HCT116 (cell line): ENCODE results near the gene NHSL2. TPM values are rescaled to one million over a fixed set of nuclear protein-coding genes. Genes with fewer than 3 reads are reported as not detected.
A peak's percentile ranks its signal among the peaks of the same experiment; 100 is the strongest.

ENCODE experiments used
- ATAC-seq: fragments of 200-7000 bp; cut with Tn5 transposase; 2 replicates; pipeline ENCODE4 v1.9.1; 2020; ENCODE audit warnings: mild to moderate bottlenecking, moderate library complexity
- BruUV-seq: library from RNA; stranded (reverse); fragments of 400-500 nt; replicated peaks from 2 replicates; lab custom pipeline; 2021; lab: Mats Ljungman, UMichigan
- CTCF ChIA-PET: fragments of 300-600 bp; sonication (Branson Sonifier 250); formaldehyde crosslinking; loops from one replicate; lab custom pipeline; 2021; ENCODE audit warnings: antibody characterized with exemption; lab: Charles Lee
- POLR2A ChIA-PET: fragments of 300-600, 350-600 bp; sonication (Branson Sonifier 250); formaldehyde crosslinking; loops from one replicate; lab custom pipeline; 2021; ENCODE audit warnings: antibody characterized with exemption; lab: Charles Lee
- RAD21 ChIA-PET, 2 experiments: fragments of 300-600 bp; sonication (Branson Sonifier 250); formaldehyde crosslinking; loops; one replicate each; lab custom pipeline; 2023; ENCODE audit warnings: low total read pairs in 2 of 2; ENCODE audit not compliant: uncharacterized antibody in 2 of 2, unreplicated experiment in 2 of 2, low non-redundant PET in 1 of 2; lab: Charles Lee
- DNase-seq: peaks from one replicate; pipeline ENCODE4 v3.0.0-alpha.2; 2010; ENCODE audit warnings: low read depth, low spot score
- H2AFZ ChIP-seq: fragments of 200-600 bp; shearing (Covaris generic), sonication (generic); 2 replicates; pipeline ENCODE4 v1.6.1; 2017; ENCODE audit warnings: low read depth, mixed run types, mixed read lengths, antibody characterized with exemption, low read length; ENCODE audit not compliant: poor library complexity, severe bottlenecking
- H3K27ac ChIP-seq: 2 replicates; pipeline ENCODE4 v1.5.1; 2012; ENCODE audit warnings: low read depth, low read length
- H3K27me3 ChIP-seq: fragments of 200-600 bp; sonication (generic); 2 replicates; pipeline ENCODE4 v1.6.1; 2016; ENCODE audit warnings: mixed run types, low read length, mixed read lengths; ENCODE audit not compliant: insufficient read depth
- H3K36me3 ChIP-seq, 2 experiments: fragments of 200-500 bp in 1 of 2; fragments of 200-600 bp in 1 of 2; sonication (Bioruptor generic) in 1 of 2; sonication (generic) in 1 of 2; 2 replicates each; pipeline versions ENCODE4 v1.5.1 to v1.6.1; 2014 to 2016; ENCODE audit warnings: low read length in 2 of 2, inconsistent platforms in 1 of 2, mixed read lengths in 1 of 2, mixed run types in 1 of 2; ENCODE audit not compliant: insufficient read depth in 2 of 2, control insufficient read depth in 1 of 2
- H3K4me1 ChIP-seq, 2 experiments: fragments of 200-600 bp in 1 of 2; sonication (generic) in 1 of 2; 2 replicates each; pipeline versions ENCODE4 v1.5.1 to v1.6.1; 2012 to 2017; ENCODE audit warnings: low read length in 2 of 2, inconsistent platforms in 1 of 2, mild to moderate bottlenecking in 1 of 2, mixed read lengths in 1 of 2, mixed run types in 1 of 2, moderate library complexity in 1 of 2; ENCODE audit not compliant: insufficient read depth in 2 of 2, control insufficient read depth in 1 of 2
- H3K4me2 ChIP-seq: fragments of 200-600 bp; sonication (generic); 2 replicates; pipeline ENCODE4 v1.6.1; 2017; ENCODE audit warnings: mixed run types, low read length, mixed read lengths
- H3K4me3 ChIP-seq, 2 experiments: fragments of 200-600 bp in 1 of 2; sonication (generic) in 1 of 2; replicated peaks in 1 of 2; 2 replicates each; pipeline ENCODE4 v1.5.1; 2011 to 2016; ENCODE audit warnings: low read length in 2 of 2, control low read depth in 1 of 2, low read depth in 1 of 2, mild to moderate bottlenecking in 1 of 2, mixed read lengths in 1 of 2, mixed run types in 1 of 2
- H3K79me2 ChIP-seq: fragments of 200-600 bp; sonication (generic); 2 replicates; pipeline ENCODE4 v1.6.1; 2017; ENCODE audit warnings: mild to moderate bottlenecking, mixed run types, low read length, moderate library complexity, mixed read lengths; ENCODE audit not compliant: insufficient read depth
- H3K9ac ChIP-seq: fragments of 200-600 bp; sonication (generic); 2 replicates; pipeline ENCODE4 v1.6.1; 2016; ENCODE audit warnings: low read length, mixed read lengths
- H3K9me2 ChIP-seq: fragments of 200-600 bp; sonication (generic), shearing (Covaris generic); 2 replicates; pipeline ENCODE4 v1.6.1; 2017; ENCODE audit warnings: mixed run types, mild to moderate bottlenecking, moderate library complexity; ENCODE audit not compliant: insufficient read depth
- H3K9me3 ChIP-seq, 2 experiments: fragments of 200-500 bp in 1 of 2; fragments of 200-600 bp in 1 of 2; sonication (Bioruptor generic) in 1 of 2; sonication (generic) in 1 of 2; 2 replicates each; pipeline ENCODE4 v1.6.1; 2014 to 2017; ENCODE audit warnings: low read length in 2 of 2, mixed read lengths in 2 of 2, inconsistent platforms in 1 of 2, low read depth in 1 of 2, mild to moderate bottlenecking in 1 of 2, mixed run types in 1 of 2, moderate library complexity in 1 of 2; ENCODE audit not compliant: control insufficient read depth in 1 of 2, insufficient read depth in 1 of 2
- H4K20me1 ChIP-seq: fragments of 200-600 bp; sonication (generic), shearing (Covaris generic); 2 replicates; pipeline ENCODE4 v1.6.1; 2017; ENCODE audit warnings: mixed run types, mild to moderate bottlenecking, moderate library complexity; ENCODE audit not compliant: insufficient read depth
- EGR1 ChIP-seq: IDR thresholded peaks from 2 replicates; pipeline ENCODE4 v1.6.1; 2012; ENCODE audit warnings: low read depth
- ELF1 ChIP-seq: IDR thresholded peaks from 2 replicates; pipeline ENCODE4 v1.6.1; 2012; ENCODE audit warnings: low read depth, borderline replicate concordance
- MAX ChIP-seq: IDR thresholded peaks from 2 replicates; pipeline ENCODE4 v1.6.1; 2012
- RAD21 ChIP-seq: IDR thresholded peaks from 2 replicates; pipeline ENCODE4 v1.6.1; 2012; ENCODE audit warnings: low read depth, mild to moderate bottlenecking
- SRF ChIP-seq: IDR thresholded peaks from 2 replicates; pipeline ENCODE4 v1.6.1; 2012; ENCODE audit warnings: low read depth
- intact Hi-C: fragments of 100-400 bp; cut with micrococcal nuclease; formaldehyde crosslinking; loops from 2 replicates; pipeline ENCODE4 v1.10.0; 2022
- total RNA-seq: library from RNA; stranded (reverse); gene quantifications from one replicate; pipeline ENCODE4 v1.2.1, GENCODE V29; 2021; ENCODE audit not compliant: unreplicated experiment
- TF ChIP-seq, protein P1 (sequence below), 3 experiments: fragments of 200-600 bp in 1 of 3; sonication (generic) in 1 of 3; IDR thresholded peaks in 2 of 3; conservative IDR thresholded peaks in 1 of 3; 2 replicates each; pipeline ENCODE4 v1.5.1; 2012 to 2017; ENCODE audit warnings: low read depth in 2 of 3, low read length in 2 of 3, antibody characterized with exemption in 1 of 3, borderline replicate concordance in 1 of 3, control low read depth in 1 of 3, mild to moderate bottlenecking in 1 of 3, mixed read lengths in 1 of 3, mixed run types in 1 of 3, moderate library complexity in 1 of 3; ENCODE audit not compliant: insufficient read depth in 1 of 3

The NHSL2 gene
- total RNA-seq, 1 experiment from 2014 or later = 0.22 TPM

DNA sequence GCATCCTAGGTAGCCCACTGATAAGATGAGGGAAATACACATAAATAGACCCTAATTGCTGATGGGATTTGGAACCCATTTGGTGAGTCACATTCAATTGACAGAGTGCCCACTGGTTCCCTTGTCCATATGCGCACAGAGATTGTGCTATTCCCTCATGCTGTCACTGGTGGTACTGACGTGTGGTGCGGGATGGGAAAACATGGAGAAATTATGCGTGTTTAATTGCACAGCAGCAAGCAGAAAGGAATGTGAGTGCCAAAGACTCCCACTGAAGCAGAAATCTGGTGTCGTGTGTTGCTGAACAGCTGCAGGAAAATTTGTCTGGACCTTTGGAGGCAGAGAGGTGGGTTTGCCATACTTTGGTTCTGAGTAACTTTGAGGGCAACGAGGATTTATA, 92.2 kb downstream of the NHSL2 start:
- CTCF ChIA-PET = interaction anchor here (2.0 kb wide), 1 partner anchor 15 kb away, joined by 11 read pairs; no protein-coding TSS in a partner anchor

DNA sequence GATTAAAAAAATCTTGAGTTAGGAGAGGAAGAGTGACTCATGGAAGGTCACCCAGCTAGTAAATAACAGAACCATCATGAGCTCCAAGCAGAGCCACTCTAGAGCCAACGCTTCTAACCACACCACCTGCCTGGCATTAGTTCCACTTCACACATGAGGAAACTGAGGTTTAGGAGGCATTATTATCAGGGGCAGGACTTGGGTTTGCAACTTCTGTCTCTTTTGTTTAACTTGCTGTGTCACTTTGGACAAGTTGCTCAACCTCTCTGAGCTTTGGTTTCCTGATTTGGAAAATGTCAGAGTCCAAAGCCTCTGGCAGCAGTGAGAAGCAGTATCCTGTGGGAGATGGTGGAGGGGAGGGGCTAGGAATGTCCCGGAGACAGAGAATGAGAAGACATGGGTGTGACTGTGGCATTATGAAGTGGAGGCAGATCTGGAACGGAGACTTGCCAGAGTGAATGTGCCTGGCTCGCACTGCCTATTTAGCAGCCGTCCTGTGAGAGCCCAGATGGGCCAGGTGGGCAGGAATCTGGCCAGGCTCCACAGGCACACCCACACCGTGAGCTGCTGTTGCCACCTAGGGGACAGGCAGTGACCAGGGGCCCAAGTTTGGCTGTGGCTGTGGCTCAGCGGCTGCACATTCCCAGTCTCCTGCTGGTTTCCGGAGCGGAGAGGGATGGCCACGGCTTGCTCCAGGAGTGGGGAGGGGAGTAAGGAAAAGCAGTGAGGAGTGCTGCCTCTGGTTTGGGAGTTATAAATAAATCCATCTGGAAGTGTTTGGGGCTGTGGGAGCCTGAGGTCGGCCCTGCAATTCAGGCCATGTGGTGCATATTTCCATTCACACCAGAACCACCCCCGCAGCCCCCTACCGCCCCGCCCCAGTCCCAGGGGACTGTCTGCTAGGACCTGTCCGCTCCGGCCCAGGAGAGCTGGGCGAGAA, 93.4 kb downstream of the NHSL2 start:
- BruUV-seq = no TSS peak
- peak overlapping the region in 1 of 2 experiments; percentile 15; a peak in 1 of 4 replicates for H3K4me3 ChIP-seq
- peak overlapping the region; percentile 75 for H3K4me2 ChIP-seq
- ChIA-PET POLR2A (no interaction called here), CTCF (interaction anchor here (0.8 to 2.0 kb wide), 3 partner anchors 10 to 18 kb away, joined by 3 to 11 read pairs (median 6); no protein-coding TSS in a partner anchor), RAD21 (interaction anchor here in 1 of 2 experiments (1.3 kb wide), 1 partner anchor 18 kb away, joined by 5 read pairs; no protein-coding TSS in a partner anchor)
- no peaks in the 10 kb centered on the region for H3K79me2 ChIP-seq
- TF ChIP-seq, protein P1, sequence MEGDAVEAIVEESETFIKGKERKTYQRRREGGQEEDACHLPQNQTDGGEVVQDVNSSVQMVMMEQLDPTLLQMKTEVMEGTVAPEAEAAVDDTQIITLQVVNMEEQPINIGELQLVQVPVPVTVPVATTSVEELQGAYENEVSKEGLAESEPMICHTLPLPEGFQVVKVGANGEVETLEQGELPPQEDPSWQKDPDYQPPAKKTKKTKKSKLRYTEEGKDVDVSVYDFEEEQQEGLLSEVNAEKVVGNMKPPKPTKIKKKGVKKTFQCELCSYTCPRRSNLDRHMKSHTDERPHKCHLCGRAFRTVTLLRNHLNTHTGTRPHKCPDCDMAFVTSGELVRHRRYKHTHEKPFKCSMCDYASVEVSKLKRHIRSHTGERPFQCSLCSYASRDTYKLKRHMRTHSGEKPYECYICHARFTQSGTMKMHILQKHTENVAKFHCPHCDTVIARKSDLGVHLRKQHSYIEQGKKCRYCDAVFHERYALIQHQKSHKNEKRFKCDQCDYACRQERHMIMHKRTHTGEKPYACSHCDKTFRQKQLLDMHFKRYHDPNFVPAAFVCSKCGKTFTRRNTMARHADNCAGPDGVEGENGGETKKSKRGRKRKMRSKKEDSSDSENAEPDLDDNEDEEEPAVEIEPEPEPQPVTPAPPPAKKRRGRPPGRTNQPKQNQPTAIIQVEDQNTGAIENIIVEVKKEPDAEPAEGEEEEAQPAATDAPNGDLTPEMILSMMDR (IDR thresholded peaks at IDR 0.05 in 2 of 3, conservative IDR thresholded peaks at IDR 0.05 in 1 of 3; ENCODE audit: borderline replicate concordance in 1 of 3, insufficient read depth in 1 of 3, low read depth in 2 of 3, low read length in 2 of 3) = peak; percentile 43 to 46 (median 44); a peak in 4 of 6 replicates
- TF ChIP-seq RAD21 (peak; percentile 66), ELF1 (no peak), EGR1 (peak; percentile 34; the same call in 1 of the 2 replicates)
- no peaks in the 10 kb centered on the region for H3K9me2 ChIP-seq
- intact Hi-C loops = loop anchor here (5.0 kb wide), 1 partner anchor 123 kb away; no protein-coding TSS in a partner anchor
- ATAC-seq (peak; percentile 97), DNase-seq (peak; percentile 40)
- peaks cover 0 to 12% of the 10 kb centered on the region in 2 experiments; a peak in 2 of 4 replicates for H3K4me1 ChIP-seq
- no peaks in the 10 kb centered on the region for H3K9me3 ChIP-seq
- H3K27me3 ChIP-seq = no peaks in the 10 kb centered on the region
- no peak overlapping the region for H3K27ac ChIP-seq
- H2AFZ ChIP-seq = peak overlapping the region; percentile 82
- H4K20me1 ChIP-seq = no peaks in the 10 kb centered on the region
- no peak overlapping the region for H3K9ac ChIP-seq
- no peaks in the 10 kb centered on the region for H3K36me3 ChIP-seq

More for the DNA sequence above, 92.2 kb downstream of the NHSL2 start:
- RAD21 ChIA-PET = no interaction called here
- Histone ChIP-seq H3K27ac (no peak overlapping the region), H3K4me3 (no peak overlapping the region), H3K79me2 (no peaks in the 10 kb centered on the region)
- BruUV-seq = no TSS peak
- no peak for TF ChIP-seq SRF
- TF ChIP-seq MAX = no peak
- TF ChIP-seq, all 23 proteins: peak for 0
- no peaks in the 10 kb centered on the region for H3K36me3 ChIP-seq
- no peak for DNase-seq
- no peaks in the 10 kb centered on the region for H3K27me3 ChIP-seq
- H3K9ac ChIP-seq = no peak overlapping the region
- POLR2A ChIA-PET = no interaction called here
- no peaks in the 10 kb centered on the region for H3K9me3 ChIP-seq
- no peak for ATAC-seq
- no peak overlapping the region for H2AFZ ChIP-seq
- H4K20me1 ChIP-seq = no peaks in the 10 kb centered on the region
- H3K4me1 ChIP-seq = peaks cover 0 to 12% of the 10 kb centered on the region in 2 experiments; a peak in 2 of 4 replicates
- intact Hi-C loops = loop anchor here (5.0 kb wide), 1 partner anchor 124 kb away; no protein-coding TSS in a partner anchor
- H3K4me2 ChIP-seq = no peak overlapping the region
- H3K9me2 ChIP-seq = no peaks in the 10 kb centered on the region
